ENCODE results near the gene DUSP1. TPM values are rescaled to one million over a fixed set of nuclear protein-coding genes. Genes with fewer than 3 reads are reported as not detected.
A peak's percentile ranks its signal among the peaks of the same experiment; 100 is the strongest.

The DUSP1 gene
- total and polyA plus RNA-seq, 2 of the 13 experiments (the other 11 are each of a cell fraction or from before 2014, with no cell fraction given) = 27.1 to 55.5 TPM

DNA sequence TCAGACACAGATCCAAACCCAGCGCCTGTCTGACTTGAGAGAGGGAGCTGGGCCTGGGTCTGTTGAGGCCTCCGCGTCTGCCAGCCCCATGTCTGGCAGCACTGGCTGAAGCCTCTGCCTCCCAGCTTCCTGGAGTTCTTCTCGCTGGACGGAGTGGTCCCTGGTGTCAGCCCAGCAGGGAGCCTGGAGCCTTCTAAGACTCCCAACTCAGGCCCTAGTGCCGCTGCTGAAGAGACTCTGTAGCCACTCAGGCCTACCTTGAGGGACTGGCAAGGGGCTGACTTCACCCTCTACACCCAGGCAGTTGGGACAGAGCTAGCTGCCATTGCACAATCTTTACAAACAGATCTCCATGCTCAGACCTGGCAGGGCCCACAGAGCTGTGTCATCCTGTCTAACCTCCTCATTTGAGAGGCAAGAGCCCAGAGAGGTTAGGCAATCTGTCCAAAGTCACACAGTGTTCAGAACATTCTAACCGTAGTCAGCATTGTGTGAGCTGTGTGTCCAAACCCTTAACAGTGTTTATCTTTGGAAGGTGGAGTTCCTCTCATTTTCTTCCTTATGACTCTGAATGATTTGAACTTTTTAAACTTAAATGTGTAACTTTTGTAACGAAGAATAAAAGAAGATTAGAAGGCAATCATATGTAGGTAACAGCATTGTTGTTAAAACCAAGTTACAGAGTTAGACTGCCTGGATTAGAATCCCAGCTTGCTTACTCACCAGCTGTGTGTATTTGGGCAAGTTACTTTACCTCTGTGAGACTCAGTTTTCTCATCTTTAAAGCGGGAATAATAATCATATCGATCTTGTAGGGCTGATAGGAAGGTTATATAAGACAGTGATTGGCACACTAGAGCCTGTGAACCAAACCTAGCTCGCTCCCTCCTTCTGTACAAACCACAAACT, 4.6 kb upstream of the DUSP1 start (continued):
- TF ChIP-seq, protein P1, sequence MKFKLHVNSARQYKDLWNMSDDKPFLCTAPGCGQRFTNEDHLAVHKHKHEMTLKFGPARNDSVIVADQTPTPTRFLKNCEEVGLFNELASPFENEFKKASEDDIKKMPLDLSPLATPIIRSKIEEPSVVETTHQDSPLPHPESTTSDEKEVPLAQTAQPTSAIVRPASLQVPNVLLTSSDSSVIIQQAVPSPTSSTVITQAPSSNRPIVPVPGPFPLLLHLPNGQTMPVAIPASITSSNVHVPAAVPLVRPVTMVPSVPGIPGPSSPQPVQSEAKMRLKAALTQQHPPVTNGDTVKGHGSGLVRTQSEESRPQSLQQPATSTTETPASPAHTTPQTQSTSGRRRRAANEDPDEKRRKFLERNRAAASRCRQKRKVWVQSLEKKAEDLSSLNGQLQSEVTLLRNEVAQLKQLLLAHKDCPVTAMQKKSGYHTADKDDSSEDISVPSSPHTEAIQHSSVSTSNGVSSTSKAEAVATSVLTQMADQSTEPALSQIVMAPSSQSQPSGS (CRISPR knock-in tag; IDR thresholded peaks at IDR 0.05) = peak; percentile 73; the same call in 1 of the 2 replicates
- no peak for TF ChIP-seq ZNF841 (CRISPR knock-in tag; IDR thresholded peaks at IDR 0.05; ENCODE audit: borderline replicate concordance)
- peak; percentile 52; the same call in 1 of the 2 replicates for TF ChIP-seq ZNF121 (CRISPR knock-in tag; IDR thresholded peaks at IDR 0.05)
- no peak for TF ChIP-seq DNMT1 (CRISPR knock-in tag; IDR thresholded peaks at IDR 0.05)
- TF ChIP-seq, protein P2, sequence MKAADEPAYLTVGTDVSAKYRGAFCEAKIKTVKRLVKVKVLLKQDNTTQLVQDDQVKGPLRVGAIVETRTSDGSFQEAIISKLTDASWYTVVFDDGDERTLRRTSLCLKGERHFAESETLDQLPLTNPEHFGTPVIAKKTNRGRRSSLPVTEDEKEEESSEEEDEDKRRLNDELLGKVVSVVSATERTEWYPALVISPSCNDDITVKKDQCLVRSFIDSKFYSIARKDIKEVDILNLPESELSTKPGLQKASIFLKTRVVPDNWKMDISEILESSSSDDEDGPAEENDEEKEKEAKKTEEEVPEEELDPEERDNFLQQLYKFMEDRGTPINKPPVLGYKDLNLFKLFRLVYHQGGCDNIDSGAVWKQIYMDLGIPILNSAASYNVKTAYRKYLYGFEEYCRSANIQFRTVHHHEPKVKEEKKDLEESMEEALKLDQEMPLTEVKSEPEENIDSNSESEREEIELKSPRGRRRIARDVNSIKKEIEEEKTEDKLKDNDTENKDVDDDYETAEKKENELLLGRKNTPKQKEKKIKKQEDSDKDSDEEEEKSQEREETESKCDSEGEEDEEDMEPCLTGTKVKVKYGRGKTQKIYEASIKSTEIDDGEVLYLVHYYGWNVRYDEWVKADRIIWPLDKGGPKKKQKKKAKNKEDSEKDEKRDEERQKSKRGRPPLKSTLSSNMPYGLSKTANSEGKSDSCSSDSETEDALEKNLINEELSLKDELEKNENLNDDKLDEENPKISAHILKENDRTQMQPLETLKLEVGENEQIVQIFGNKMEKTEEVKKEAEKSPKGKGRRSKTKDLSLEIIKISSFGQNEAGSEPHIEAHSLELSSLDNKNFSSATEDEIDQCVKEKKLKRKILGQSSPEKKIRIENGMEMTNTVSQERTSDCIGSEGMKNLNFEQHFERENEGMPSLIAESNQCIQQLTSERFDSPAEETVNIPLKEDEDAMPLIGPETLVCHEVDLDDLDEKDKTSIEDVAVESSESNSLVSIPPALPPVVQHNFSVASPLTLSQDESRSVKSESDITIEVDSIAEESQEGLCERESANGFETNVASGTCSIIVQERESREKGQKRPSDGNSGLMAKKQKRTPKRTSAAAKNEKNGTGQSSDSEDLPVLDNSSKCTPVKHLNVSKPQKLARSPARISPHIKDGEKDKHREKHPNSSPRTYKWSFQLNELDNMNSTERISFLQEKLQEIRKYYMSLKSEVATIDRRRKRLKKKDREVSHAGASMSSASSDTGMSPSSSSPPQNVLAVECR (CRISPR knock-in tag; IDR thresholded peaks at IDR 0.05; ENCODE audit: borderline replicate concordance) = peak; percentile 53; the same call in 1 of the 2 replicates
- TF ChIP-seq CBX1 (IDR thresholded peaks at IDR 0.05; ENCODE audit: low read depth) = peak; percentile 85
- TF ChIP-seq TGIF2 (CRISPR knock-in tag; IDR thresholded peaks at IDR 0.05) = 0 out of 2 replicates have a peak, but pooled peaks have one; percentile 47
- no peak for TF ChIP-seq CC2D1A (CRISPR knock-in tag; IDR thresholded peaks at IDR 0.05)
- TF ChIP-seq ZSCAN9 (CRISPR knock-in tag; IDR thresholded peaks at IDR 0.05; ENCODE audit: borderline replicate concordance) = peak; percentile 29
- TF ChIP-seq POGZ (CRISPR knock-in tag; IDR thresholded peaks at IDR 0.05) = 0 out of 2 replicates have a peak, but pooled peaks have one; percentile 31
- TF ChIP-seq, protein P3, sequence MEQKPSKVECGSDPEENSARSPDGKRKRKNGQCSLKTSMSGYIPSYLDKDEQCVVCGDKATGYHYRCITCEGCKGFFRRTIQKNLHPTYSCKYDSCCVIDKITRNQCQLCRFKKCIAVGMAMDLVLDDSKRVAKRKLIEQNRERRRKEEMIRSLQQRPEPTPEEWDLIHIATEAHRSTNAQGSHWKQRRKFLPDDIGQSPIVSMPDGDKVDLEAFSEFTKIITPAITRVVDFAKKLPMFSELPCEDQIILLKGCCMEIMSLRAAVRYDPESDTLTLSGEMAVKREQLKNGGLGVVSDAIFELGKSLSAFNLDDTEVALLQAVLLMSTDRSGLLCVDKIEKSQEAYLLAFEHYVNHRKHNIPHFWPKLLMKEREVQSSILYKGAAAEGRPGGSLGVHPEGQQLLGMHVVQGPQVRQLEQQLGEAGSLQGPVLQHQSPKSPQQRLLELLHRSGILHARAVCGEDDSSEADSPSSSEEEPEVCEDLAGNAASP (CRISPR knock-in tag; IDR thresholded peaks at IDR 0.05; ENCODE audit: borderline replicate concordance) = peak; percentile 59; the same call in 1 of the 2 replicates
- TF ChIP-seq YEATS2 (CRISPR knock-in tag; IDR thresholded peaks at IDR 0.05; ENCODE audit: borderline replicate concordance) = peak; percentile 23; the same call in 1 of the 2 replicates
- TF ChIP-seq, protein P4, sequence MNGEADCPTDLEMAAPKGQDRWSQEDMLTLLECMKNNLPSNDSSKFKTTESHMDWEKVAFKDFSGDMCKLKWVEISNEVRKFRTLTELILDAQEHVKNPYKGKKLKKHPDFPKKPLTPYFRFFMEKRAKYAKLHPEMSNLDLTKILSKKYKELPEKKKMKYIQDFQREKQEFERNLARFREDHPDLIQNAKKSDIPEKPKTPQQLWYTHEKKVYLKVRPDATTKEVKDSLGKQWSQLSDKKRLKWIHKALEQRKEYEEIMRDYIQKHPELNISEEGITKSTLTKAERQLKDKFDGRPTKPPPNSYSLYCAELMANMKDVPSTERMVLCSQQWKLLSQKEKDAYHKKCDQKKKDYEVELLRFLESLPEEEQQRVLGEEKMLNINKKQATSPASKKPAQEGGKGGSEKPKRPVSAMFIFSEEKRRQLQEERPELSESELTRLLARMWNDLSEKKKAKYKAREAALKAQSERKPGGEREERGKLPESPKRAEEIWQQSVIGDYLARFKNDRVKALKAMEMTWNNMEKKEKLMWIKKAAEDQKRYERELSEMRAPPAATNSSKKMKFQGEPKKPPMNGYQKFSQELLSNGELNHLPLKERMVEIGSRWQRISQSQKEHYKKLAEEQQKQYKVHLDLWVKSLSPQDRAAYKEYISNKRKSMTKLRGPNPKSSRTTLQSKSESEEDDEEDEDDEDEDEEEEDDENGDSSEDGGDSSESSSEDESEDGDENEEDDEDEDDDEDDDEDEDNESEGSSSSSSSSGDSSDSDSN (CRISPR knock-in tag; IDR thresholded peaks at IDR 0.05) = peak; percentile 48; the same call in 1 of the 2 replicates
- peak; percentile 89 for TF ChIP-seq ZFX (CRISPR knock-in tag; IDR thresholded peaks at IDR 0.05; ENCODE audit: low read depth)
- TF ChIP-seq, protein P5, sequence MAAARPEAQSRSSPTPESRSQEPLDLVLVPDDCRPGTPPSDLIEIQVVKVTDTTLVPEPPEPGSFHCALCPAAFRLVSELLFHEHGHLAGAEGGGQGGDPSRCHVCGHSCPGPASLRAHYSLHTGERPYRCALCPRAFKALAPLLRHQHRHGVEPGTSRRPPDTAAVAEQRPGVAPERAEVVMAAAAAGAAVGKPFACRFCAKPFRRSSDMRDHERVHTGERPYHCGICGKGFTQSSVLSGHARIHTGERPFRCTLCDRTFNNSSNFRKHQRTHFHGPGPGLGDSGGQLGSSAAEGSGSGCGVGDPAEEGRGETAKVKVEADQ (CRISPR knock-in tag; IDR thresholded peaks at IDR 0.05; ENCODE audit: borderline replicate concordance) = 0 out of 2 replicates have a peak, but pooled peaks have one; percentile 30
